Measurements from ENCODE around the gene ADRA2C. TPM values are rescaled to one million over a fixed set of nuclear protein-coding genes. Genes with fewer than 3 reads are reported as not detected.

The ADRA2C gene
- total RNA-seq, 1 donor from 2014 or later: 0.32 TPM

DNA sequence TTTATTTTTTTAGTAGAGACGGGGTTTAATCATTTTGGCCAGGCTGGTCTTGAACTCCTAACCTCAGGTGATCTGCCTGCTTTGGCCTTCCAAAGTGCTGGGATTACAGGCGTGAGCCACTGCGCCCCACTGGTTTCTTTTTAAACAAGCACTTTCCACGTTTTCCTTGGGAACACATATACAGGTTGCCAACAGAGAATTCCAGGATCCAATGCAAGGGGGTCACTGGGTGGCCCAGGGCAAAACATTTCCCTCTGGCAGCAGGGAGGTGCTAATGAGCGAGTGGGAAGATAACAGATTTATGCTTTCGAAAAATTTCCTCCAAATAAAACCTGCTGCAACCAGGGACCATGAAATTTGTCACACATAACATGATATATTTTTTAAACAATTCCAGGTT is 41.1 kb downstream of the ADRA2C start:
- TF ChIP-seq CTCF (IDR thresholded peaks at IDR 0.05): no peak
- H3K27me3 Mint-ChIP-seq (ENCODE audit: unreplicated experiment): peaks cover 24% of the 10 kb centered on the region

DNA sequence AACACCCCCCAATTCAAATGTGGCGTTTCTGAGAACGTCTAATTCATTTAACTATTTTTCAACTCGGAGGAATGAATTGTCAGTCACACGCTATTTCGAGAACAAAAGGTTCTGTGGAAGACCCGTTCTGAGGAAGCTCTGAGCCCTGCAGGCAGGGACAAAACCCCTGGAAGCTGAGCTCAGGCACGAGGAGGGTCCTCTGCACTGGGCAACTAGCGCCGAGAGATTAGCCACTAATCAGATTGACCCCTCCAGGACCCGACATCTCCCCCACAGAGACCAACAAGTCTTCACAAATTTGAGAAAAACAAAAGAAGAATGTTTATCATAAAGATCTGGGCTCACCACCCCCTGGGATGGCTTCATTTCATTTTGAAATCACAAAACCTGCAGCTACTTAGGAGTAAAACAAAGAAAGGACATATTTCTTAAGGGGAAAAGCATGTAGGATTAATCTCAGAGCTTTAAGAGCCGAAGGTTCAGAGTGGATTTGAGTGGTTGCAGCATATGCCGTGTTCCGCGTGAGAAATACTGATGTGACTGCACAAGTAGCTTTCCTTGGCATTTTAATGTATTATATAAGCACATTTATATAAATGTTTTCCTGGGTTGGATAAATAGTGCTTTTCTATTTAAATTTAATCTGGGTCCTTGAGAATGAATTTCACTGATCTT is 41.8 kb downstream of the ADRA2C start:
- DNase-seq (ENCODE audit: extremely low spot score, unreplicated experiment): no peak
- Mint-ChIP-seq H3K9me3 (ENCODE audit: unreplicated experiment) (no peaks in the 10 kb centered on the region), H3K36me3 (ENCODE audit: unreplicated experiment) (no peaks in the 10 kb centered on the region), H3K27me3 (ENCODE audit: unreplicated experiment) (peaks cover 24% of the 10 kb centered on the region), H3K4me1 (ENCODE audit: unreplicated experiment) (no peaks in the 10 kb centered on the region), H3K4me3 (ENCODE audit: unreplicated experiment) (no peak overlapping the region), H3K27ac (ENCODE audit: unreplicated experiment) (no peak overlapping the region)
- TF ChIP-seq CTCF (IDR thresholded peaks at IDR 0.05): no peak

More for the DNA sequence above, 41.1 kb downstream of the ADRA2C start:
- Mint-ChIP-seq H3K4me3 (ENCODE audit: unreplicated experiment) (no peak overlapping the region), H3K27ac (ENCODE audit: unreplicated experiment) (no peak overlapping the region), H3K36me3 (ENCODE audit: unreplicated experiment) (no peaks in the 10 kb centered on the region), H3K4me1 (ENCODE audit: unreplicated experiment) (no peaks in the 10 kb centered on the region), H3K9me3 (ENCODE audit: unreplicated experiment) (no peaks in the 10 kb centered on the region)
- DNase-seq (ENCODE audit: extremely low spot score, unreplicated experiment): no peak

DNA sequence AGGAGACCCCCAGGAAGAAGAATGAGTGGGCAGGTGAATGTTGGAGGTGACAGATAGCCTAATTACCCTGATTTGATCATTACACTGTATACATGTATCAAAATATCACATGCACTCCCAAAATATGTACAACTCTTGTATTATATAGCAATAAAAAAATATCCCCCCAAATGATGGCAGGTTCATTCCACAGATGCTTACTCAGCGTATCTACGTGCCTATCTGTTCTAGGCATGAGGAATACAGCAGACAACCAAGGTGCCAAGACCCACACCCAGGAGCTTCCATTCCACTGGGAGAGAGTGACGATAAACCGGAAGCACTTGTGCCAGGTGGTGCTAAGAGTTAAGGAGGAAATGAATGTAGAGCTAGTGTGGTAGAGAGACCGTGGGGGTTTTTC is 42.4 kb downstream of the ADRA2C start:
- TF ChIP-seq CTCF (IDR thresholded peaks at IDR 0.05): no peak
- peaks cover 24% of the 10 kb centered on the region for H3K27me3 Mint-ChIP-seq (ENCODE audit: unreplicated experiment)
- H3K36me3 Mint-ChIP-seq (ENCODE audit: unreplicated experiment): no peaks in the 10 kb centered on the region
- DNase-seq (ENCODE audit: extremely low spot score, unreplicated experiment): no peak
- H3K27ac Mint-ChIP-seq (ENCODE audit: unreplicated experiment): no peak overlapping the region
- H3K4me1 Mint-ChIP-seq (ENCODE audit: unreplicated experiment): no peaks in the 10 kb centered on the region
- H3K4me3 Mint-ChIP-seq (ENCODE audit: unreplicated experiment): no peak overlapping the region
- H3K9me3 Mint-ChIP-seq (ENCODE audit: unreplicated experiment): no peaks in the 10 kb centered on the region

DNA sequence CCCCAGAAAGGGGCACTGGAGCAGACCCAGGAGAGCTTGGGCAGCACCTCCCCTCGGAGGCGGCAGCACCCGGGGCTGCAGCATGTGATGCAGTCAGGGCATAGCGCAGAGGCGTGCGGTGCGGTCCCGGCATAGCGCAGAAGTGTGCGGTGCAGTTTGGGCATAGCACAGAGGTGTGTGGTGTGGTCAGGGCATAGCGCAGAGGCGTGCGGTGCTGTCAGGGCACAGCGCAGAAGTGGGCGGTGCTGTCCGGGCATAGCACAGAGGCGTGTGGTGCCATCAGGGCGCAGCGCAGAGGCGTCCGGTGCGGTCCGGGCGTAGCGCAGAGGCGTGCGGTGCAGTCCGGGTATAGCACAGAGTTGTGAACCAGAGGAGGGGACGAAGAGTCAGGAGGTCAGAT is 42.8 kb downstream of the ADRA2C start:
- Mint-ChIP-seq H3K27ac (ENCODE audit: unreplicated experiment) (no peak overlapping the region), H3K4me1 (ENCODE audit: unreplicated experiment) (no peaks in the 10 kb centered on the region), H3K27me3 (ENCODE audit: unreplicated experiment) (peaks cover 24% of the 10 kb centered on the region), H3K36me3 (ENCODE audit: unreplicated experiment) (no peaks in the 10 kb centered on the region), H3K9me3 (ENCODE audit: unreplicated experiment) (no peaks in the 10 kb centered on the region), H3K4me3 (ENCODE audit: unreplicated experiment) (no peak overlapping the region)
- DNase-seq (ENCODE audit: extremely low spot score, unreplicated experiment): no peak
- TF ChIP-seq CTCF (IDR thresholded peaks at IDR 0.05): no peak

DNA sequence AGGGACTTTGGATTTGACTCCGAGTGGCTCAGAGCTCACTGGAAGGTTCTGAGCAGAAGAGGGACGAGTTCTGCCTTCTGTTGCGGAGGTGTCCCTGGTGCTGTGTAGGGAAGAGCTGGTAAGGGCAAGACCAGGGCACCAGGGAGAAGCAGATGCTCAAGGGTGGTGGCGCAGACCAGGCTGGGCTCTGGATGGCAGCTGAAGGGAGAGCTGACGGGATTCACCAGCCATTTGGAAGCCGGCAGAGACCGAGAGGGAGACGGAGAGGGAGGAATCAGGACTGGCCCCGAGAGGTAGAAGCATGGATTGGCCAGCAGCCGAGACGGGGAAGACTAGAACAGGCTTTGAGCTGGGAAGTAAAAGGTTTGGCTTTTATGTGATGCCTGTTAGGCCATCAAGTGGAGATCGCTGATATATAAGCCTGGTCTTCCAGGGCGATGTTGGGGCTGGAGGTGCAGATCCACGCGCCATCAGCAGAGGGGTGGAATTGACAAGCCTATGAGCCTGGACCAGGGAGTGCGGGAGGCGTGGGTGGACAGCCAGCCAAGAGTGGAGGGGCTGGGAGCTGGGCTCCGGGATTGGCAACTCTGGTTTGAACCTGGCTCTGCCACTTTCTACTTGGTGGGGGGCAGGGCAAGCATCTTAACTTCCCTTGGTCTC is 43.4 kb downstream of the ADRA2C start:
- Mint-ChIP-seq H3K4me1 (ENCODE audit: unreplicated experiment) (no peaks in the 10 kb centered on the region), H3K4me3 (ENCODE audit: unreplicated experiment) (no peak overlapping the region), H3K36me3 (ENCODE audit: unreplicated experiment) (no peaks in the 10 kb centered on the region), H3K27ac (ENCODE audit: unreplicated experiment) (no peak overlapping the region), H3K27me3 (ENCODE audit: unreplicated experiment) (peaks cover 24% of the 10 kb centered on the region), H3K9me3 (ENCODE audit: unreplicated experiment) (no peaks in the 10 kb centered on the region)
- no peak for DNase-seq (ENCODE audit: extremely low spot score, unreplicated experiment)
- no peak for TF ChIP-seq CTCF (IDR thresholded peaks at IDR 0.05)

All from osteocyte (in vitro differentiated cells).